ENCODE measurements around the gene RITA1.

Gene RITA1

GRCh38 chr12:113154351-113154973, 31.1 kb upstream of the RITA1 start:
- no peak overlapping the region for H3K4me3 ChIP-seq (ENCODE audit: low read depth, low read length)
- no peak for TF ChIP-seq CTCF (IDR thresholded peaks at IDR 0.05; ENCODE audit: low read depth, low read length, missing control alignments)
- in situ Hi-C loops (cut with HindIII; ENCODE audit: low sequenced_read_pairs) = loop anchor here (25.0 kb wide), 1 partner anchor 92 kb away; the partner anchor contains the start of gene DTX1
- DNase-seq (ENCODE audit: low read depth) = no peak

- no peak overlapping the region for H3K4me3 ChIP-seq (ENCODE audit: low read depth, low read length)
- no peak for TF ChIP-seq CTCF (IDR thresholded peaks at IDR 0.05; ENCODE audit: low read depth, low read length, missing control alignments)
- in situ Hi-C loops (cut with HindIII; ENCODE audit: low sequenced_read_pairs) = loop anchor here (25.0 kb wide), 1 partner anchor 93 kb away; the partner anchor contains the start of gene DTX1
- no peak for DNase-seq (ENCODE audit: low read depth)
Observed at GRCh38 chr12:113155060-113155459, 30.5 kb upstream of the RITA1 start.

- DNase-seq (ENCODE audit: low read depth) = no peak
- no peak for TF ChIP-seq CTCF (IDR thresholded peaks at IDR 0.05; ENCODE audit: low read depth, low read length, missing control alignments)
- in situ Hi-C loops (cut with HindIII; ENCODE audit: low sequenced_read_pairs) = loop anchor here (25.0 kb wide), 1 partner anchor 93 kb away; the partner anchor contains the start of gene DTX1
- no peak overlapping the region for H3K4me3 ChIP-seq (ENCODE audit: low read depth, low read length)
Observed at GRCh38 chr12:113155646-113156045, 29.9 kb upstream of the RITA1 start.

- DNase-seq (ENCODE audit: low read depth) = no peak
- no peak overlapping the region for H3K4me3 ChIP-seq (ENCODE audit: low read depth, low read length)
- no peak for TF ChIP-seq CTCF (IDR thresholded peaks at IDR 0.05; ENCODE audit: low read depth, low read length, missing control alignments)
- in situ Hi-C loops (cut with HindIII; ENCODE audit: low sequenced_read_pairs) = loop anchor here (25.0 kb wide), 1 partner anchor 95 kb away; the partner anchor contains the start of gene DTX1
Observed at GRCh38 chr12:113157218-113157859, 28.2 kb upstream of the RITA1 start.

GRCh38 chr12:113158439-113159203, 26.9 kb upstream of the RITA1 start:
- DNase-seq (ENCODE audit: low read depth) = no peak
- TF ChIP-seq CTCF (IDR thresholded peaks at IDR 0.05; ENCODE audit: low read depth, low read length, missing control alignments) = no peak
- in situ Hi-C loops (cut with HindIII; ENCODE audit: low sequenced_read_pairs) = loop anchor here (25.0 kb wide), 1 partner anchor 96 kb away; the partner anchor contains the start of gene DTX1
- H3K4me3 ChIP-seq (ENCODE audit: low read depth, low read length) = no peak overlapping the region

- TF ChIP-seq CTCF (IDR thresholded peaks at IDR 0.05; ENCODE audit: low read depth, low read length, missing control alignments) = no peak
- no peak overlapping the region for H3K4me3 ChIP-seq (ENCODE audit: low read depth, low read length)
- no peak for DNase-seq (ENCODE audit: low read depth)
- in situ Hi-C loops (cut with HindIII; ENCODE audit: low sequenced_read_pairs) = loop anchor here (25.0 kb wide), 1 partner anchor 98 kb away; the partner anchor contains the start of gene DTX1
Observed at GRCh38 chr12:113159937-113160336, 25.6 kb upstream of the RITA1 start.

Measured in astrocyte of the cerebellum (primary cell).